Muscle of arm (tissue), 14 donors: ENCODE data around the gene PALB2. TPM values are rescaled to one million over a fixed set of nuclear protein-coding genes. Genes with fewer than 3 reads are reported as not detected.

Experiments used
- DNase-seq: peaks from one replicate; pipeline ENCODE4 v3.0.0-alpha.2; 2013
- long read RNA-seq, 11 donors: transcript quantifications; one replicate each; lab custom pipeline, GENCODE V29; 2026
- polyA plus RNA-seq, 12 donors: library from polyadenylated mRNA; unstranded; fragments of 120-200 nt; gene quantifications; one replicate each; pipeline ENCODE4 v1.2.1, GENCODE V29; 2013; ENCODE audit not compliant: insufficient read length in 12 of 12

PALB2 gene
- polyA plus RNA-seq, result 10 to 100 TPM in 8 of 12 donors, 1 to 10 TPM in 3, not detected in 1; 8.1 to 13.9 (median 10.7) TPM
- long read RNA-seq, donor 1, full-length matches to known transcripts, result 1 of 6 reads
- long read RNA-seq, donor 1, partial matches to known transcripts, result 5 of 6 reads
- long read RNA-seq, donor 1, other reads (novel, unspliced or antisense), result 0 of 6 reads
- long read RNA-seq, donor 2, result 0 reads
- long read RNA-seq, donor 3, result 0 reads
- long read RNA-seq, donor 4, result 0 reads
- long read RNA-seq, donor 5, result 0 reads
- long read RNA-seq, donor 6, result 0 reads
- long read RNA-seq, donor 7, result 0 reads
- long read RNA-seq, donor 8, full-length matches to known transcripts, result 1 of 17 reads
- long read RNA-seq, donor 8, partial matches to known transcripts, result 16 of 17 reads
- long read RNA-seq, donor 8, other reads (novel, unspliced or antisense), result 0 of 17 reads
- long read RNA-seq, donor 9, partial matches to known transcripts, result 10 of 10 reads
- long read RNA-seq, donor 9, other reads (novel, unspliced or antisense), result 0 of 10 reads
- long read RNA-seq, donor 10, full-length matches to known transcripts, result 1 of 1 reads
- long read RNA-seq, donor 10, partial matches to known transcripts, result 0 of 1 reads
- long read RNA-seq, donor 10, other reads (novel, unspliced or antisense), result 0 of 1 reads
- long read RNA-seq, donor 11, full-length matches to known transcripts, result 2 of 2 reads
- long read RNA-seq, donor 11, partial matches to known transcripts, result 0 of 2 reads
- long read RNA-seq, donor 11, other reads (novel, unspliced or antisense), result 0 of 2 reads

GRCh38 chr16:23640931-23641765 is at the start of gene PALB2, which contains the start of gene DCTN5:
Gene PALB2 (minus strand): TSS chr16:23641310. CDS start chr16:23641157, 153 bp downstream.
Gene DCTN5 (plus strand): TSS chr16:23641466. CDS start chr16:23641543, 77 bp downstream.
- peak; percentile 96 for DNase-seq

DNA sequence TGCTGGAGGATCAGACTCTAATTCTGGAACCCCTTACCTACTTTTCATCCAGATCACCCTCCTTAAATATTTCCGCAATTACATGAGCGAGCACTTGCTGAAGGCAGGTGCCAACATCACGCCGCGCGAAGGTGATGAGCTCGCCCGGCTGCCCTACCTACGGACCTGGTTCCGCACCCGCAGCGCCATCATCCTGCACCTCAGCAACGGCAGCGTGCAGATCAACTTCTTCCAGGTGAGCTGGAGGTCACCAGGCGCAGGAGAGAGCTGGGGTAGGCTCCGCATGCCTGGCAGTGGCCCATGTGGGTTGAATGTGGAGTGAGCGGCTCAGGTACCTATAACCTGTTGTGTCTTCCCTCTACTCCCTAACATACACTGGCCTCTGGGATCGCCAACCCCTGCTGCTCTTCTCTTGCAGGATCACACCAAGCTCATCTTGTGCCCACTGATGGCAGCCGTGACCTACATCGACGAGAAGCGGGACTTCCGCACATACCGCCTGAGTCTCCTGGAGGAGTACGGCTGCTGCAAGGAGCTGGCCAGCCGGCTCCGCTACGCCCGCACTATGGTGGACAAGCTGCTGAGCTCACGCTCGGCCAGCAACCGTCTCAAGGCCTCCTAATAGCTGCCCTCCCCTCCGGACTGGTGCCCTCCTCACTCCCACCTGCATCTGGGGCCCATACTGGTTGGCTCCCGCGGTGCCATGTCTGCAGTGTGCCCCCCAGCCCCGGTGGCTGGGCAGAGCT is 48.5 kb upstream of the PALB2 start:
- no peak for DNase-seq

DNA sequence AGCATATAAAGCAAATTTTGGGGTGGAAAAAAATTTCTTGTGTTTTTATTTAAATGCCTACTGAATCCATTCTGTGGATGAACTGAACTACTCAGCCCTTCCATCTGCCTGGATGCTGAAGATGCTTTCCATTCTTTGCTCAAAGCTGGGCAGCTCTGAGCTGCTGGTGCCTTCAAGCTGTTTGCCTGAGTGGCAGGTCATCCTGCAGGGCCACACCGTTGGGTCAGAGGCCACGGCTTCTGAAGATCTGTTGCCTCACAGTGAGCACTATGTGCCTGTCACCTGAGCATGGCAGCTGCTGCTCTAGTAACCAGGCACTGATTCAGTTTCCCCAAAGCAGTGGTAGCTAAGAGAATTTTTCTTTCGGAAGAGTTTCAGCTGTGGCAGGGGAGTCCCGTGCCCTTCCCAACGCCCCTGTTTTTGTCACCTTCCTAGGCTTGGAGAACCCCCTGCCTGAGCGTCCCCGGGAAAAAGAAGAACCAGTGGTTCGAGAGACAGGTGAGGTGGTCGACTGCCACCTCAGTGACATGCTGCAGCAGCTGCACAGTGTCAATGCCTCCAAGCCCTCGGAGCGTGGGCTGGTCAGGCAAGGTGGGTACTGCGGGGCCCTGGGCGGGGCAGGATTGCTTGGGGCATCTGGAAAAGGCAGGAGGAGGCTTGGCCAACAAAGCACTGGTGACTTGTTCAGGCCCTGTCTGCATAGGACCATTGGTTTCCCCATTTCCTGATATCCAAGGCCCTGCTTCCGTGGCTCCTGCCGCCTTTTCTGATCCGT is 46.1 kb upstream of the PALB2 start:
- DNase-seq, result no peak

DNA sequence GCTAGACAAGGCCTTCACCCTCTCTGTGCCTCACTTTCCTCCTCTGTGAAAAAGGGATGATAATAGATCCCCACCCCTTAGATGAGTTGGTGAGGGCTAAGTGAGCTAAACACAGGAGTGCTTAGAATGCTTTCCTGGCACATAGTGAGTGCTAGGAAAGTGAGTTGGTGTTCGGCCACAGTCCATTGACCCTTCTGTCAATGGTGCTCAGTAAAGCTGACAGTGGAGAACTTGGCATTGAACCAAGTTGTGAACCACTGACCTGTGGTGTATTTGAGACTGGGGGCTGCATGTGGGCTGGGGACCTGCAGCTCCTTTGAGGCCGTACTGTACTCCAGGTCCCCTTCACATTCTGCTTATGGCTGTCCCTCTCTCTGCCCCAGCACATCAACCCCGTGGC is 42.4 kb upstream of the PALB2 start:
- DNase-seq, result no peak

DNA sequence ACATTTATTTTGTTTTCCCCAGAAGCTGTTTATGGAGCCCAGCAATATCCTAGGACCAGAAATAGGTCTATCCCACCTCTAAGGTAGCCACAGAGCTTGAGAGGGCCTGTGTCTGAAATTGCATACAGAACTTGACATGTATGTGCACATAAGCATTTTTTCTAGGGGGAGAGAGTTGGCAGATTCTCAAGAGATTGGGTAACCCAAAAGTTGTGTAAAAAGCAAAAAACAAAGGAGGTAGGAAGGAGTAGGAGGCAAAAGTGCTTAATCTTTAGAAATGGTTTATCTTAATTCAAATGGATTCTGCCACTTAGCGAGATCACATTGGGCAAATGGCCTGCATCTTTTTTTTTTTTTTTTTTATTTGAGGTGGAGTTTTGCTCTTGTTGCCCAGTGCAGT is 41.1 kb upstream of the PALB2 start:
- DNase-seq, result no peak

GRCh38 chr16:23679986-23680336 is 38.9 kb upstream of the PALB2 start:
- no peak for DNase-seq

DNA sequence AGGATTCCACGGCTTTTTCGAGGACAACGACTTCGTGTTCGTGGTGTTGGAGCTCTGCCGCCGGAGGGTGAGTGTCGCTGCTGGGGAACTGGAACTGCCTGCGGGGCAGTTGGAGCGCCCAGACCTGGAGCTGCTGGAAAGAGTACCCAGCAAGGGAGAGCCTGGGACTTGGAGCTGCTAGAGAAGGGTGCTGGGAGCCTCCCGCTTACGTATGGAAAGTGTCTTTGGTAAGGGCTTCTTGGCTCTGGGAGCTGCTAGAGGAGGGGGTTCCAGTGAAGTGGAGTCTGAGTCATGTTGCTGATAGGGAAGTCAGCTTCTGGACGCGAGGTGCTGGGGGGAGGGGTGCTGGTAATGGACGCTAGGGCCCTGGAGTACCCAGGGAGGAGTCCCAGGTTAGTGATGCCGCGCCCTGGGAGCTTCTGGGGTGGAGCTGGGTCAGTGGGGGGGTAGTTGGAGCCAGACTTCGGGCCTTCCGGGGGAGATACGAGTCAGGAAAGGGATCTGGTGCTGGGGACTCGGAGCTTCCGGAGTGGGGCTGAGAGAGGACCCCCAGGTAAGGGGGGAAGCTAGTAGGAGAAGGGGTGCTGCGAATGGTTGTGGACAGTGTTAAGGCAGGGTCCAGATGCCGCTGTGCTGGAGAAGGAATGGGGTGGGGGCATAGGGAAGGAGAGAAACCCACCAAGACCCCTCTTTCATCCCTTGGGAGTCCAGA is 38.3 kb upstream of the PALB2 start:
- DNase-seq, result no peak

- peak; percentile 82 for DNase-seq
Observed at GRCh38 chr16:23678430-23679273, 37.5 kb upstream of the PALB2 start, which contains the start of gene PLK1. Gene PLK1 (plus strand): TSS chr16:23678889. CDS start chr16:23678933, 44 bp downstream.

GRCh38 chr16:23676924-23677480 is 35.9 kb upstream of the PALB2 start:
- no peak for DNase-seq

GRCh38 chr16:23673971-23674614 is 33.0 kb upstream of the PALB2 start:
- no peak for DNase-seq

DNA sequence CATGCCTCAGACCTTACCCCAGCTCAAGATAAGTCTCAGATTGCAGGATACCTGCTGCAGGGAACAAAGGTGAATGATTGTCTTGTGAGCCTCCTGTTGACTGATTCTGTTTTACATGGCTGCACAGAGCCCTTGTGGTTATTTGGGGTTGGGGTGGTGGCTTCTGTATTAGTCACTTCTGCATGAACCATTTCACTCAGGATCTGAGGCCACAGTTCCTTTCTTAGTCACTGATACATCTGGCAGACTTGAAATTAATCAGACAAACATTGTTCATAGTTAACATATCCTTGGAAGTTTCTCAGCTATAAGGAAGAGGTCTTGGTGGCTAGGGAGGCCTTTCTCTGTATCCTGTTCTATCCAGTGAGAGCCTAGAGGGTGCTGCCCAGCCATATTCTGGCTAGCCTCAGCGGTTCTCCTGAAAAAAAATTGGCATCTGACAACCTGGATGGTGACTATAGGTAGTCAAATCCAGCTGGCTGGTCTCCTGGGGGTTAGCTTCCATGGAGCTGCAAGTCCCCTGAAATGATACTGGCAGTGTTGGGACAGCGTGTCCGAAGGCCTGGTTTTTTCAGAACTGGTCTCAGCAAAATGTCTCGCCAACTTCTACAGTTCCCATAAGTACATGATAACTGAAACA is 29.1 kb upstream of the PALB2 start:
- no peak for DNase-seq

DNA sequence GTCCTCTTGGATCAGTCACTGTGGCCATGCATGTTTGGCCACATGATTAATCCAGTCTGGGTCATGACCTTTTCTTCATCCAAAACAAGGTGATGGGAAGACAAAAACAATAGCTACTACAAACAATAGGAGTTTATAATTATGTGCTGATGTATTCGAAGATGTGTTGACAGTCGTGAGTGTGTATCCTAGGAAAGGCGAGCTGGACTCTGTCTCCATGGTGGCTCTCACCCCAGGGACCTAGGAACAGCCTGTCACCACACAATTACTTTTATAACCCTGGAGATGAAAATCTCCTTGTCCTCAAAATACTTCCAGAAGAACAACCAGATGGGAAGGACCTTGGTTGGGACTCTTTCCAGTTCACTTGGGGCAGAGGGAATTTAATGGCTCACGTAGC is 27.8 kb upstream of the PALB2 start:
- DNase-seq, result no peak

GRCh38 chr16:23668225-23668624 is 27.1 kb upstream of the PALB2 start:
- DNase-seq, result no peak

GRCh38 chr16:23667355-23667659 is 26.2 kb upstream of the PALB2 start:
- no peak for DNase-seq

DNA sequence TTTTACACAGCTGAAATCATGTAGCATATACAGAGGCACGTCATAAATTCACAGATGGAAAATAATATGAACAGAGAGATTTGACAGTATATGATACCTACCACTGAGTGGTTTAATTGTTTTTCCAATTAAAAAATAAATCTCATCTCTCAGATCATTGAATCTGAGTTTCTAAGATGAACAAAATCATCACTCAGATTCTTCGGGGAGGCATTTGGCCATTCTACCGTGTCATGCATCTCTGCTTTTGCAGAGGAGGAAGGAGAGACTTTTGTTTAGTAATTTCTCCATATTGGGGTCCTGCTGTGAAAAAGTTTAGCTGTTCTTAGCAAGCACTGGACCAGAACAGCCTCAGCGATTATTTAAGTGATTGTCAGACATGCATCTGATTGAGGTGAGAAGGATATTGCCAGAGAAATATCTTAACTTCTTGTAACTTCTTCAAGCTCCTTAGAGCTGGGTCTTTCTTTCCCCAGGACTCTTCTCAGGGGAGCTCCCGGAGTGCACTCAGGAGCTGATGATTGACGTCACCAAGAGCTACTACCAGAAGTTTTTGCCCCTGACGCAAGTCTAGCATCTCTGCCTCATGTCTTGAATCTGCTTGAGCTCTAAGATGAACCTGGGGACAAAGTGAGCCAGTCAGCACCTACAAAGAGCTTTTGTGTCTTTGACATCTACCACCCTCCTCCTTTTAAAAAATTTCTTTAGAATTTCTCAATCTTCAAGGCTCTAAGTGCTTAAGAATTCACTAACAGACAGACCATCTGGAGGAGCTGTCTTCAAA is 25.7 kb upstream of the PALB2 start:
- DNase-seq, result no peak

DNA sequence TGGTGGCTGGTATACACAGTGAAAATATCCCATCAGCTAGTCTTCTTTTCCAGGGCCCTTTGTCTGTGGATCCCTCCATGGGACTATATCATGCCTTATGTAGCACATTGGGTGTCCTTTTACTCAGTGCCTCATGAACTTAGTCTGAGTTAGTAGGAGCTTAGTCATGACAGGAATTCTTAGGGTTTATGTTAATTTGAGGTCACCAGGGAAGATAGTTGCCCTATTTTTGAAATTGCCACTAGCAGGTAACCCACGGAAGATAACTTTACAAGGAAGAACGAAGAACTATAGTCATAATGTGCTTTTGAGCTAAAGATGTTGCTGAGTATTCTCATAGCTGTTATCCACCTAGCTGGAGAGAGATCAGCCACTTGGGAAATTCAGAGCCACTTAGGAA is 22.8 kb upstream of the PALB2 start:
- no peak for DNase-seq
